ENCODE data around the gene HSPB3.

DNA sequence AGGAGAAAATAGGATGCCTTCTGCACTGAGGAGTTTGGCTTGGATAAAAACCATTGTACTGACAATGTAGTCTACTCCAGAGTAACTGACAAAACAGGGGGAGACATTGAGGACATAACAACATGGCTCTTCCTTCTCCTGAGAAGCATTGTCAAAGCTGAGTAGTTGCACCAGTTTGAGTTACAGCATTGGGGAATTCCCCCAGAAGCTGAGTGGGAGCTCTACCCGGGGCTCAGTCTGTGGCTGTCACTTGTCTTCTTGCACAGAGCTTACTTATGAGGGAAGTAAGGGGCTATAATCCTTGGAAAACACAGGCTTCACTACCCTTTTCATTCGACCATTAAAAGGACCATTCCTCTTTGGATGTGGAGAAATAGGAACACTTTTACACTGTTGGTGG is 21.2 kb downstream of the HSPB3 start:
- TF ChIP-seq, protein P1, sequence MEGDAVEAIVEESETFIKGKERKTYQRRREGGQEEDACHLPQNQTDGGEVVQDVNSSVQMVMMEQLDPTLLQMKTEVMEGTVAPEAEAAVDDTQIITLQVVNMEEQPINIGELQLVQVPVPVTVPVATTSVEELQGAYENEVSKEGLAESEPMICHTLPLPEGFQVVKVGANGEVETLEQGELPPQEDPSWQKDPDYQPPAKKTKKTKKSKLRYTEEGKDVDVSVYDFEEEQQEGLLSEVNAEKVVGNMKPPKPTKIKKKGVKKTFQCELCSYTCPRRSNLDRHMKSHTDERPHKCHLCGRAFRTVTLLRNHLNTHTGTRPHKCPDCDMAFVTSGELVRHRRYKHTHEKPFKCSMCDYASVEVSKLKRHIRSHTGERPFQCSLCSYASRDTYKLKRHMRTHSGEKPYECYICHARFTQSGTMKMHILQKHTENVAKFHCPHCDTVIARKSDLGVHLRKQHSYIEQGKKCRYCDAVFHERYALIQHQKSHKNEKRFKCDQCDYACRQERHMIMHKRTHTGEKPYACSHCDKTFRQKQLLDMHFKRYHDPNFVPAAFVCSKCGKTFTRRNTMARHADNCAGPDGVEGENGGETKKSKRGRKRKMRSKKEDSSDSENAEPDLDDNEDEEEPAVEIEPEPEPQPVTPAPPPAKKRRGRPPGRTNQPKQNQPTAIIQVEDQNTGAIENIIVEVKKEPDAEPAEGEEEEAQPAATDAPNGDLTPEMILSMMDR (conservative IDR thresholded peaks at IDR 0.05 in 1 of 2, IDR thresholded peaks at IDR 0.05 in 1 of 2; ENCODE audit: low read depth in 1 of 2, low read length in 2 of 2), result no peak
- no peak for TF ChIP-seq EZH2 (IDR thresholded peaks at IDR 0.05; ENCODE audit: low read length, missing control alignments)
